Lung (tissue), 12 donors: ENCODE data around the gene MAP3K13. TPM values are rescaled to one million over a fixed set of nuclear protein-coding genes. Genes with fewer than 3 reads are reported as not detected.

ENCODE experiments used
- ATAC-seq: fragments of 200-7000 bp; cut with Tn5 transposase; one replicate; pipeline ENCODE4 v1.9.1; 2020; ENCODE audit warnings: moderate number of reproducible peaks; ENCODE audit not compliant: insufficient read depth, low FRiP score
- DNase-seq, 3 donors: peaks; one replicate each; pipeline ENCODE4 v3.0.0-alpha.2; 2013 to 2017
- H3K27ac ChIP-seq, 2 donors: one replicate each; pipeline ENCODE4 v1.5.1; 2013; ENCODE audit warnings: mild to moderate bottlenecking in 2 of 2, moderate library complexity in 2 of 2, control low read depth in 1 of 2, inconsistent platforms in 1 of 2, low read depth in 1 of 2, low read length in 1 of 2
- H3K27me3 ChIP-seq, 3 donors: one replicate each; pipeline ENCODE4 v1.5.1; 2013; ENCODE audit warnings: low read length in 2 of 3; ENCODE audit not compliant: control insufficient read depth in 3 of 3, insufficient read depth in 3 of 3
- H3K36me3 ChIP-seq, 4 donors: one replicate each; pipeline ENCODE4 v1.5.1; 2013; ENCODE audit warnings: low read length in 4 of 4, mild to moderate bottlenecking in 1 of 4, moderate library complexity in 1 of 4; ENCODE audit not compliant: control insufficient read depth in 4 of 4, insufficient read depth in 4 of 4
- H3K4me1 ChIP-seq, 5 donors: one replicate each; pipeline ENCODE4 v1.5.1; 2013; ENCODE audit warnings: low read length in 5 of 5, mild to moderate bottlenecking in 2 of 5, moderate library complexity in 1 of 5; ENCODE audit not compliant: control insufficient read depth in 5 of 5, insufficient read depth in 5 of 5
- H3K4me3 ChIP-seq: one replicate; pipeline ENCODE4 v1.5.1; 2013; ENCODE audit warnings: mild to moderate bottlenecking, control low read depth, moderate library complexity
- H3K9ac ChIP-seq, 2 donors: one replicate each; pipeline ENCODE4 v1.5.1; 2013; ENCODE audit warnings: low read length in 2 of 2, control low read depth in 1 of 2; ENCODE audit not compliant: insufficient read depth in 1 of 2
- H3K9me3 ChIP-seq, 4 donors: one replicate each; pipeline ENCODE4 v1.5.1; 2013; ENCODE audit warnings: low read length in 3 of 4, mild to moderate bottlenecking in 1 of 4, moderate library complexity in 1 of 4; ENCODE audit not compliant: control insufficient read depth in 4 of 4, insufficient read depth in 3 of 4
- CTCF ChIP-seq: IDR thresholded peaks from 2 replicates; pipeline ENCODE4 v1.5.1; 2012; ENCODE audit warnings: mild to moderate bottlenecking; ENCODE audit errors: control extremely low read depth, extremely low read depth
- WGBS, 2 donors: extraction: QIAGEN DNeasy Blood & Tissue Kit; methylation state at CpG; one replicate each; pipeline ENCODE4 v1.1.7; 2013; 5-methylcytosine and 5-hydroxymethylcytosine counted together
- polyA plus RNA-seq, 2 donors: library from polyadenylated mRNA; stranded (reverse); fragments of 200-250 nt; gene quantifications; one replicate each; pipeline ENCODE4 v1.2.1, GENCODE V29; 2013
- total RNA-seq, 2 donors: library from RNA; depleted of rRNA in 1 of 2; stranded (reverse); fragments of >200 nt in 1 of 2; gene quantifications; one replicate each; pipeline ENCODE4 v1.2.1, GENCODE V29; 2014 to 2021
- donor health status: control.
- donor health status: control.
- donor health status: Bipolar disorder and iron deficiency.
- donor health status: healthy.
- donor health status: DM: yes; HTN: yes; CAD: no.

Gene MAP3K13
- total and polyA plus RNA-seq, 4 donors = 20.7 to 74.8 (median 29.3) TPM

- no peak overlapping the region for H3K4me3 ChIP-seq
- H3K4me1 ChIP-seq = no peaks in the 10 kb centered on the region
- no peak overlapping the region for H3K9ac ChIP-seq
- no peaks in the 10 kb centered on the region for H3K27me3 ChIP-seq
- ATAC-seq (no peak), DNase-seq (no peak)
- no peak overlapping the region for H3K27ac ChIP-seq
- 63 to 74% methylated on average over 6 of the region's 6 CpGs for WGBS, 2 donors
- H3K36me3 ChIP-seq = peaks cover 0 to 3% (median 0%) of the 10 kb centered on the region in 4 donors
- no peak for TF ChIP-seq CTCF
- H3K9me3 ChIP-seq = no peaks in the 10 kb centered on the region
These were observed 144.9 kb downstream of the MAP3K13 start for GRCh38 chr3:185507883-185508282.

- TF ChIP-seq CTCF = no peak
- no peak overlapping the region for H3K27ac ChIP-seq
- H3K4me3 ChIP-seq = no peak overlapping the region
- DNase-seq = no peak
- H3K9me3 ChIP-seq = no peaks in the 10 kb centered on the region
- H3K4me1 ChIP-seq = no peaks in the 10 kb centered on the region
- WGBS, 2 donors = 81 to 90% methylated on average over 19 of the region's 19 CpGs
- ATAC-seq = no peak
- no peak overlapping the region for H3K9ac ChIP-seq
- H3K36me3 ChIP-seq = peaks cover 0 to 3% (median 0%) of the 10 kb centered on the region in 4 donors
- no peaks in the 10 kb centered on the region for H3K27me3 ChIP-seq
These were observed 145.5 kb downstream of the MAP3K13 start for GRCh38 chr3:185508335-185508991.

- no peaks in the 10 kb centered on the region for H3K27me3 ChIP-seq
- DNase-seq (no peak), ATAC-seq (no peak)
- peaks cover 0 to 4% (median 0%) of the 10 kb centered on the region in 4 donors for H3K36me3 ChIP-seq
- no peak overlapping the region for H3K9ac ChIP-seq
- TF ChIP-seq CTCF = no peak
- no peaks in the 10 kb centered on the region for H3K9me3 ChIP-seq
- 93 to 94% methylated on average over 4 of the region's 4 CpGs for WGBS, 2 donors
- H3K4me1 ChIP-seq = no peaks in the 10 kb centered on the region
- H3K27ac ChIP-seq = no peak overlapping the region
- no peak overlapping the region for H3K4me3 ChIP-seq
These were observed 148.8 kb downstream of the MAP3K13 start for GRCh38 chr3:185511711-185512110.
